OCI-LY1 (cell line): ENCODE results near the gene ZNF574.

Source experiments
- CTCF ChIP-seq: fragments of 200-600 bp; sonication (generic), shearing (Covaris generic); IDR thresholded peaks from 2 replicates; pipeline ENCODE4 v1.5.1; 2017; ENCODE audit warnings: mild to moderate bottlenecking, antibody characterized with exemption, low read length, moderate library complexity, mixed read lengths
- EZH2 ChIP-seq: fragments of 200-600 bp; sonication (generic), shearing (Covaris generic); IDR thresholded peaks from 2 replicates; pipeline ENCODE4 v1.8.0; 2017; ENCODE audit warnings: borderline replicate concordance, mixed run types, mild to moderate bottlenecking, antibody characterized with exemption, low read length, moderate library complexity, mixed read lengths

DNA sequence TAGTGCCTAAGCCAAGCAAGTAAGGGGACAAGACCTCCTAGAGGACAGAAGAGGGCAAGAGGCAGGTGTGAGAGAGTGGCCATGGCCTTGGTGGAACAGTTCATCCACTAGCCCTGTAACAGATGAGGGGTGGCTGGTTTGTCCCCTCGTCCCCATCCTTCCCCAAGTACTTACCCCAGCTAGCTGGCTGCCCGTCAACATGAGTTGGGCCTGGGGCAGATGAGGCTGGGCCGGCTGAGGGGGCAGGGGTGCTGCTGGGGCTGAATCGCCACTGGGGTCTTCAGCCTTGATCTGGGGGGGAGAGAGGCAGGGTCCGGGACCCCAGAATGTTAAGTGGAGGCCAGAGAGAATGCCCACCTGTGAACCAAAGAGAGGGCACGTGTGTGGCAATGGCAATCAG, 41.1 kb downstream of the ZNF574 start:
- TF ChIP-seq CTCF: no peak
- no peak for TF ChIP-seq EZH2
